GM19238 (cell line): ENCODE measurements around the gene FYB1.

Experiments
- DNase-seq: peaks from one replicate; pipeline ENCODE4 v3.0.0; 2011; ENCODE audit warnings: low spot score; ENCODE audit not compliant: insufficient read length

The FYB1 gene

DNA sequence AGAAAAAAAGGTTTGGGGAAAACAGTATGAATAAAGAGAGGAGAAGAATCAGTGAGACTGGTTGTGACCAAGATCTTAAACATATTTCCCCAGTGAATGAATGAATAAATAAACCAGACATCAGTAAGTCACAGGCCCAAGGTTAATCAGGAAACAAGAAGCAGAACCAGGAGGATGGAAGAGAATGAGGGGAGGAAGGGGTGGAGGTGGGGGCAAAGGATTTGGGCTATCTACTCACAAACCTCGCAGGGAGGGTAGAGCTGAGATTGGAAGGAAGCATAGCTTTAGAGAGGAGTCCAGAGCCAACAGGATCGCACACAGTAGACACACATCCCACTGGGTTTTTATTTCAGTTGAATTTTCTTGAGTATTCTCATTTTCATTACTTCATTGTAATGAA, 97.4 kb downstream of the FYB1 start:
- DNase-seq, result no peak

DNA sequence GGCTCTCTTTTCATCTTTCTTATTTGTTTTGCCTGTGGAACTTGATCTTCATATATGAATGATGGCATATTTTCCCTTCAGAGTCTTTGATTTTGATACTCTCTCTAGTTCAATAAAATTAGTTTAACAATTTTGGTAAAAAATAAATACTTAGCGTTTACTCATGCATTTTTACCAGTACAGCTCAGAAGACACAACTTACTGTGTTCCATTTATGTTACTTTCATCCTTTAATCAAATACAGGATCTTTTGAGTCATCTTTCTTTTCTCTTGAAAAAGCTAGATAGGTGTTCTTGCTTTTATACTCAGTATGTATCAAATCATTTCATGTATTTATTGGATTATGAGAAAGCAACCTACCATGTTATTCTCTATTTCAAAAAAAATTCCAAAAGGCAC, 98.0 kb downstream of the FYB1 start:
- DNase-seq, result no peak

- no peak for DNase-seq
Measured at GRCh38 chr5:39120052-39120420, 99.3 kb downstream of the FYB1 start.

- DNase-seq, result no peak
Measured at GRCh38 chr5:39119404-39120051, 99.8 kb downstream of the FYB1 start.

DNA sequence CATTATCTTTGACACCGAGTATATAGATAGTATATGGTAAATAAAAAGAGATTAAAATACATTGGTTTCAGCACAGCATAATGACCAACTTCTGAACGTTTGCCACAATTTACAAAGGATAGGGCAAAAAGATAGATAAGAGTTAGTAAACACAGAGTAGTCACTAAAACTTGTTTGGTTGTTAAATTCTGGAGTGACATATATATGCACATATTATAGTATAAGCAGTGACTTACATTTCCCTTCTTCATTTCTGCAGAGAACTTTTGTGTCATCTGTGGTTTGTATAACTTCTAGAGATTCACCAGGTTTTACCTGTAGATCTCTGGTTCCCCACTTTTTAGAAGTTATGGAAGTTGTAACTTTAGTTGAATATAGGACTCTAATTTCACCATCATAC, 100.7 kb downstream of the FYB1 start:
- no peak for DNase-seq

GRCh38 chr5:39117401-39117800, 102.0 kb downstream of the FYB1 start:
- DNase-seq, result no peak

- DNase-seq, result no peak
Measured at GRCh38 chr5:39116344-39117170, 102.8 kb downstream of the FYB1 start.

- no peak for DNase-seq
Measured at GRCh38 chr5:39115644-39116343, 103.6 kb downstream of the FYB1 start.

DNA sequence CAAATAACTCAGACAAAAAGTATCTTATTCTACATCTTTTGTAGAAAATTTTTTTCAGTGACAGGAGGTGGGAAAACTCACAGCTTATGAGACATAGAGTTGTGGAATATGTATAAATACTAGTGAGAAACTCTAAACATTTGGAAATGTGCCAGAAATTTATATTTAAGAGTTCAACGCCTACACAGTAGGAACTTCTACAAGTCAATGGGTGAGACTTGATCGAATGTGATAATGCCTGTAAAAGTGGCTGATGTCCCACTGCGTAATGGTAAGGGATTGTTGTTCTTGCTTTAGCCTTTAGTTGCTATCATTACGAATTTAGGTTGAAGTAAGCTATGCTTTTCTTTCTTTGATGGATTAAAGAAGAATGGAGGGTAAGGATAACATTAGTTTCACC, 105.2 kb downstream of the FYB1 start:
- DNase-seq, result no peak

DNA sequence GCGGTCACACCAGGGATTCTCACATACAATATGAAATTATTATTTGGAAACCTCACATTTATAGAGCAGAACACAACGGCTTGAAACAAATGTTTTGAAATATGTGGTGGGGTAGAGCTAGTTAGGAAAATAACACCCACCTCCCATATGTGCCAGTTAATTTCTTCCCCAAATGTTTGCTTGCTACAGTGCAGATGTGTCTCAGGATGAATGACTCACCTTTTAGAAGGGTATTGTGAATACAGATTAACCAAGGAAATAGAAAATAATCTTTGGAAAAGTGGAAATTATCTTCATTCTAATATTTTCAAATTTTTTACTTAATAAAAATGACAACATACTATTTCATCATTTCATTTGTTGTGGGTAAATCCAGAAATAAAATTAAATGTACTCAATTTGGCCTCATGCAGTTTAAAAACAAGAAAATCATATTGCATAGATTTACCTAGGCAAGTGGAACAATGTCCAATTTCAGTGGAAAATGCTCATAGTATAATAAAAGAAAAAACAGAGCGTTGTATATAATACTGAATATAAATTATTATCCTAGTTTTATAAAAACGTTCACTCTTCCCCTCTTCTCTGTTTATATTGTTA, 105.9 kb downstream of the FYB1 start:
- DNase-seq, result no peak

GRCh38 chr5:39109606-39110005, 109.8 kb downstream of the FYB1 start:
- DNase-seq, result no peak

- DNase-seq, result no peak
Measured at GRCh38 chr5:39108987-39109386, 110.4 kb downstream of the FYB1 start.

DNA sequence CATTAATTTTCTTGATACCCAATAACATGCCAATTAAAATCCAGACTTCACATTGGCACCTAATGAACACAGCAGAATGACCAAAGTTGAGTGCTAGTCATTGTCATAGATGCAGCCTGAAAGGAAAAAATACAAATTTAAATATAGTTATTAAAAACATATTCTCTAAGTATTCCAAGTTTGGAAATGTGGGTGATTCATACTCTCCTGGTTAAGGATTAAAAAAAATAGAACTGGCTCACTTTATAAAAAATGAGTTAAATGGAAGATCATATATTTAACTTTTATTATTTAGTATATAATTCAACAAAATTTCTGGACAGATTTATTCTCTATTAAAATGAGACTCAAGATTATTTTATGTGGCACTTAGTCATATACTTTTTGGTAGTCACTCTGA, 112.0 kb downstream of the FYB1 start:
- no peak for DNase-seq

DNA sequence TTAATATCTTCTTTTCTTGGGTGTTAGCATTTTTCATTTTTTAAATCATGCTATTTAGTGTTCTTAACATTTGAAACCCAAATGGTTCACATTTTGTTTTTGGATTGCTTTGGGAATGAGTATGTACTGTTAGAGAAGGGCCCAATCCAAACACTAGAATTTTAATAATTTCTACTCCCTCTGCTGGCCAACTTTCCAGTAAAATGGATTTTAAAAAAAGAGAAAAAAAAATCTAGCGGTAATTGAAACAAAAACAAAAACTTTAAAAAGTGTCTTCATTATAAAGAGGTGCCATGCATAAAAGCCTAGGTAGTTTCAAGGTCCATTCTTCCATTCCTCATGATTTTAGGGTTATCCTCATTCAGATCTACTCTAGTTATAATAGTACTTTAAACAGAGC, 113.0 kb downstream of the FYB1 start:
- no peak for DNase-seq

- DNase-seq, result no peak
Measured at GRCh38 chr5:39104221-39104620, 115.1 kb downstream of the FYB1 start.

DNA sequence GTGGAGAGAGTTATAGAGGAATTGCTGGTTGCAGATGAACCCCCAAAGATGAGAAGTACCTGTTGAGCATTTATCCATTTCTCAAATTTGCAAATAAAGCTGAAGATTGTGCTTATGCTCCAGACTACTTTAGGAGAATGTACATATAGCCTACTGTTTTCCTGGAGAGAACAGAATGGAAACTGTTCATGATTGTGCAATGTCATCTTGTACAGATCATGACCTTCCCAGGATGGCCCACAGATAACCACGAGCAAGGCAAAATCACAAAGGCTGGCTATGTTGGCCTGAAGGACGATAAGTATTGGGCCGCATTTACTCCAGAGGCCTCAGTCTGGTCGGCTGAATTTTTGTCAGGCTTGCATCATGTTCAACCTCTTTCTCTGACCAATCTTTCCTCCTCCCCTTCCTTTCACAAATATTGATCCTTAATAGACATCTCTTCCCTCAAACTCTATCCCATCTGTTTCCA, 116.6 kb downstream of the FYB1 start:
- no peak for DNase-seq

DNA sequence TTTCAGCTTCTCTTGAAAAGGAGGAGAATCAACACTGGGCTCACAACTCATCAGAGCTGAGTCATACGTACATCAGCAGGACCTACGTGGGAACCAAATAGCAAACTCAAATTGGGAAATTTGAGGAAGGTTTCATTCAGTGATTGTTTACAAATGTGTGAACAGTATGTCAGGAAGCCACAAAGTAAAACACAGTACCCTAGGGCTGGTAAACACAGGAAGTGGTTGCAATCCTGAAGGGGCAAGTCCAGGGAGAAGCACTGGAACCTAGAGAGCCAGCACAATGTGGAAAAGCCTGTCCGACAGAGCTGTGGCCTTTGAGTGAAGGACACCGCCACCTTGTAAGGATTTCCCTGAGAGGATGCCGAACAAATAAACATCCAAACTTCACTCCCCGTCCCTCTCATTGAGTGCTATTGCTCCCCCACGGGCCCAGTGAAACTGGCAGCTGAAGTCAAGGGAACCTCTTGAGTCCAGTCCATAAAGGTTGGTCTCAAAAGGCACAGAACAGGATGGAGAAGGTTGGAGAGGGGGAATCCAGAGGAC, 118.4 kb downstream of the FYB1 start:
- no peak for DNase-seq

- DNase-seq, result no peak
Measured at GRCh38 chr5:39100301-39100850, 119.0 kb downstream of the FYB1 start.

GRCh38 chr5:39099831-39100230, 119.5 kb downstream of the FYB1 start:
- no peak for DNase-seq

- no peak for DNase-seq
Measured at GRCh38 chr5:39093352-39093751, 126.0 kb downstream of the FYB1 start.

DNA sequence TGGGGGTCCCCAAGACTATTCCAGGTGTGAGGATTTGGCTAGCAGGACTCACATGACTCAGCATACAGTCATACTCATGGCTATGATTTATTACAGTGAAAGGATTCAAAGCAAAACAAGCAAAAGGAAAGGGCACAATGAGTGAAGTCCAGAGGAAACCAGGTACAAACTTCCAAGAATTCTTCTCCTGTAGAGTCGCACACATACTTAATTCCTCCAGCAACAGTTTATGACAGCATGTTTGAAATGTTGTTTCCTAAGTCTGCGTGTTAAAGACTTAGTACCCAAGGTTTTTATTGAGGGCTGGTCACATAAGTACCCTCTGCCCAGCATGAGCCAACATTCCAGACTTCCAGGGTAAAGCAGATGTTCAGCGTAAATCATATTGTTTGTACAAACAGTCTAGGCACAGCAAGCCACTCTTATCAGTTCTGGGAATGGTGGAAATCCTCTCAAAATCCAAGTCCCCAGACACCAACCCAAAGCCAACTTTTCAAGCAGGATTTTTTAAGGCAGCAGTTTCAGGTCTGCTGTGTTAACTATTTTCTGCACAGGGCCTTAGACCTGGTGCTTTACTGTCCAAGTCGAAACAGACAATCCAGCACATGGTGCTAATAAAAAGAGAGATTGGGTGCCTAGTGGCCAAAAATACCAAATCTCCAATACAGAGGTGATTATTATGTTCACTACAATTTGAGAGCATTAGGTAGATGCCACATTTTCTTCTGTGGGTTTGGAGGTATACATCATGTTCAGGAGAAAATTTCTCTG, 126.6 kb downstream of the FYB1 start:
- DNase-seq, result no peak
